Renal cortex interstitium (tissue), 11 donors: ENCODE results near the gene NOD1. TPM values are rescaled to one million over a fixed set of nuclear protein-coding genes. Genes with fewer than 3 reads are reported as not detected.
"Not testable (repeated sequence)": the region's sequence is repeated elsewhere in the genome, so short reads cannot be mapped to it uniquely, and the experiment has no call there.

Source experiments
- DNase-seq, 11 donors: peaks; one replicate each; pipeline ENCODE4 v3.0.0-alpha.2; 2013; ENCODE audit warnings: low read depth in 9 of 11, low spot score in 4 of 11; ENCODE audit errors: extremely low read depth in 1 of 11
- polyA plus RNA-seq, 3 donors: library from polyadenylated mRNA; unstranded; fragments of 120-200 nt; gene quantifications; one replicate each; pipeline ENCODE4 v1.2.1, GENCODE V29; 2013; ENCODE audit not compliant: insufficient read length in 3 of 3

NOD1 gene
- polyA plus RNA-seq, 3 donors, result 7.6 to 11.0 (median 9.6) TPM

DNA sequence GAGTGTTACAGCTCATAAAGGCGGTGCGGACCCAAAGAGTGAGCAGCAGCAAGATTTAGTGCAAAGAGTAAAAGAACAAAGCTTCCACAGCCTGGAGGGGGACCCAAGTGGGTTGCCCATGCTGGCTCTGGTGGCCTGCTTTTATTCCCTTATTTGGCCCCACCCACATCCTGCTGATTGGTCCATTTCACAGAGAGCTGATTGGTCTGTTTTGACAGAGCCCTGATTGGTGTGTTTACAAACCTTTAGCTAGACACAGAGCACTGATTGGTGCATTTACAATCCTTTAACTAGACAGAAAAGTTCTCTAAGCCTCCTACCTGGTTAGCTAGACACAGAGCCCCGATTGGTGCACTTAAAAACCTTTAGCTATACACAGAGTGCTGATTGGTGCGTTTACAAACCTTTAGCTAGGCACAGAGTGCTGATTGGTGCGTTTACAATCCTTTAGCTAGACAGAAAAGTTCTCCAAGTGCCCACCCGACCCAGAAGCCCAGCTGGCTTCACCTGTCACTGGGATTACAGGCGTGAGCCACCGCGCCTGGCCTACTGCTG, 28.8 kb upstream of the NOD1 start:
- DNase-seq, result not testable (repeated sequence)

DNA sequence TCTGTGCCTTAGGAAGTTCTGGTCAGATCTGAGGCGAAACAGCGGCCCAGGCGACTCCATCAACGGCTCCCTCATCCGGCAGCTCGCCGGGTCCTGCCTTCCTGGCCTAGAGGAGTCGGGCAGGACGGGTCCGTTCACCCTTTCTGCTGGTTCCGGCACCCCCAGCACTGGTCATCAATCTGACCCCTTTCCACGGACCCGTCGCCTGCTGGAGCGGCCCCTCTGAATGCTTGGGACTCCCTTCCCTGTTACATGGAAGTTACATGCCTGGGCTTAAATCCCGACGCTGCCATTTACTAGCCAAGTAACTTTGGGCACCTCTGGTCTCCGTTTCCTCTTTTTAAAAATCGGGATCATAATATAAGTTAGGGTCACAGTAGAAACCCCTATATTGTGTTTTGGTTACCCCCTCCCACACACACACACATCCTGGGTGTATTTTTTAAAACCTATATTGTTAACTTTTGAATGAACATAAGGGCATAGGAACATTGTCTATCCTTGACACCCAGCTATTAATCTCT, 26.7 kb upstream of the NOD1 start:
- no peak for DNase-seq

DNA sequence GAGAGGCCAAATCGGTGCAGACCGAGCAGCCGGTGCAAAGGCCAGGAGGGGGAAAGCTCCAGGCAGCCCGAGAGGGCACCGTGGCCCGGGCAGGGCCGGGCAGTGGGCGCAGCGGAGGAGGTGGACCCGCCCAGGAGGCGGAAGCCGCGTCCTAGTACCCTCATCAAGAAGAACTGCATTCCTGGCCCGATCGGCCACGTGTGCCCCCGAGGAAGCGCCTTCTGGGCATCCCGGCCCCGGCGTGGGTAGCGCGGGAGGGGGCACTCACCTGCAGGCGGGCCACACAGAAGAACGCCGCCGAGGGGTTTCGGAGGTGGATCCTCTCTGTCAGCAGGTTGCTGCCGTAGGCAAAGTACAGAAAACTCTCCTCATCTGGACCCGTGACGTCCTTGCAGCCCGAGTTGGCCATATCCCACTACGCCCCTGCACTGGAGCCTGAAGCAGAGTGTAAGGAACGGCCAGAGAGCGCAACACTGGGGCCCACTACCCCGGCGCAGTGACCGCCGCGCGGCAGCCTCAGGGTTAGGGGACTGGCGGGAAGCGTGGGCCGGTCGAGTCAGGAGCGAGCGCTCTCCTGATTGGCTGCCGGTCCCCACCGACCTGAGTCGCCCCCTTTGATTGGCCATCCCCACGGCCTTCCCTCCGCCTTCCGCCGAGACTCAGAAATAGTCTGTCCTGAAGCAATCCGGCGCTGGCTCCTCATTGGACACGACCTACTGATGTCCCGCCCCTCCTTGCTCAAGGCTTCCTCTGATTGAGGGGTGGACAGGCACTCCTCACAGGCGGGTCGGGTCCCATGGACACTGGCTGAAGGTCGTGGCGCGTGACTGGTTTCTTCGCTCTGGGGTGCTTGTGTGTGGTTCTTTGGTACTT, 26.0 kb upstream of the NOD1 start, which contains the start of gene GGCT:
TSS of gene GGCT (minus strand) at position 529 of the 873 bp plus-strand sequence. CDS start at position 409, 120 bp downstream.
- peak; percentile 89 to 98 (median 97) for DNase-seq

DNA sequence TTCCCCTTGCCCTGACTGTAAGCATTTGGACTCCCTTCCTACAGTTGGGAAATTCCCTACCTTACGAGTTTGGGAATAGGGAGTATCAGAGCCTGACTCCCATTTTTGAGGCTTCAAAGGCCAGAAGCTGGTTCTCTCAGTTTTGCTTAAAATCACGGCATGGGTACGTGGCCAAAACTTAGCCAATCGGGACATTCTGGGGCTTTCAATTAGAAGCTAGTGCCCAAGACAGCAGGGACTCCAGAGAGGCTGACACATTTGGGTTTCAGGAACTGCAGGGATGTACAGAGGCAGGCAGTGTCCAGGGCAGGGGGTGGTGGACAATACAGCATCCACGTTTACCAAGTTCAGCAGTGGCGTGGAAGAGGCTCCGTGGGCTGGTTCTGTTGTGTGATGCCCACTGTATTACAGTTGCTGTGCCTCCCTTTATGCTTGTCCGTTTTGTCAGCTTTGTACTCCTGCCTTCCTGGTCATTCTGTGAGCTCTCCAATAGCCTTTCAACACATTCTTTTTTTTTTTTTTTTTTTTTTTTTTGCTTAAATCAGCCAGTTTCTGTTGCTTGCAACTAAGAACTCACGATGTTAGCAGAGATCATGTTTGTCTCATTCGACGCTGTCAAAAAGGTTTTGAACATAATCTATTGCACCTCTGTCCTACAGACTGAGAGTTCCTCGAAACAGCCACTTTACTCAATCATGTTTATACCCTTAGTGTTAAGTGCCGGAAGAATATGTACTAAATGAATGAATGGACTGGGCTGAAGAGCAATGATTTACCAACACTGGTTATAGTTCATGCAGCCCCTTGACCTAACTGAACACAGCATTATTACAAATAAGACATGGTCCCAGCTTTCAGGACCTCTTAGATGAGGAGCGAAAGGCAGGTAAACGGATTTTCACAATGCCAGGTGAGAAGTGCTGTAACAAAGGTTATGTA, 25.0 kb upstream of the NOD1 start:
- no peak for DNase-seq

DNA sequence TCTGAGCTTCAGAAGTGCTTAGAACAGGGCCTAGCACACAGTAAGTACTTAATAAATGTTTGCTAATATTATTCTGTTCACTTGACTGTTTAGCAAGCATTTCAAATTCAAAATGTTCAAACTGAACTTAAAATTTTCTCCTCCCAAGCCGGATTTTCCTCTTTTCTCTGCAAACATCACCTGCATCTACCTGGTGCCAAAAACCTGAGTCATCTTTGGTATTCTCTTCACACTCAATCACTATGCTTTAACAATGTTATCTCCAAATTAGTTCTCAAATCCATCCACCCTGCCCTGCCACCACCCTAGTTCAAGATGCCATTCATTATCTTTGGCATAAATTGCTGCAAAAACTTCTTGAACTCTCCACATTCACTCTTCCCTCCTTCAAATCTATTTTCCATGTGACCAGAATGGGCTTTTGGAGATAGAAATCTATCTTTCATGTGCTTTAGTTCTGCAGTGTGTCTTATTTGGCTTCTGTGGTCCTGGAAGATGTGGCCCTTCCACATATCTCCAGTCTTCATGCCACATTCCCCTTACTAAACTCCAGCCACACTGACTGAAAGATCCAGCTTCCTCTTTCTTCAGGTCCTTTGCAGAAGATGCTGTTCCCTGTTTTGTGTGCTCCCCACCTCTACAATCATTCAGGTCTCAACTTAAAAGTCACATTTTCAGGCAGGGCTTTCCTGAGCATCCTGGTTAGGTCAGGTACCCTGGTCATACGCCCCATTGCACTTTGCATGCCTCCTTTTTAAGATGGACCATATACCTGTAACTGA, 24.1 kb upstream of the NOD1 start:
- no peak for DNase-seq

DNA sequence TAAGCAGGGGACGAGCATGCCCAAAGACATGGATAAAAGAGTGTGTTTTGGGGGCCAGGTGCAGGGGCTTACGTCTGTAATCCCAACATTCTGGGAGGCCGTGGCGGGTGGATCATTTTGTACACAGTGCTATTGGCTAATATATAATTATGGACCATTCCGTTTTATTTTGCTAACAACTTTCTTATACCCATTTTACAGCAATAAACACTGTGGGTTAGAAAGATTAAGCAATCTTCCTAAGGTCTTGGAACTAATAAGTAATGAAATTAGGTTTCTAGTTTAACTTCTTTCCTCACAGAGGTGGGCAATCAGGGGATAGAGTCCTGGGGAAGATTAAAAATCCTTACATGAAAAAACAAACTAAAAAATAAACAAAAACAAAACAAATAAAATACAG, 22.7 kb upstream of the NOD1 start:
- DNase-seq, result no peak

DNA sequence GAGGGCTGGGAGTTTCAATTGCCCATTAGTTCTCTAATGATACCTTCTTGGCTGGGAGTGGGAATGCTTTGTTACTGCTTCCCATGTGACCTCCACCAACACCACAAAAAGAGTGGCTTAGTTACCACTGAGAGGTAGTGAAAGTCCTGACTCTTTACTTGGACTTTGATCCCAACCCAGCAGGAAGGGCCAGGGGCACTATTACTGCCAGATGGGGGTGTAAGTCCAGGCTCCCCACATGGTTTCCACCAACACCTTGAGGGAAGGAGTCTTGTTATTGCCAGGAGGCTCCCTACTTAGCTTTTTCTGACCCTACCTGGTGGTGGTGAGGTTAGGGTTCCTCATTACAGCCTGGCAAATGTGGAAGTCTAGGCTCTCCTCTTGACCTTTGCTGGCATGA, 14.6 kb upstream of the NOD1 start:
- DNase-seq, result no peak

DNA sequence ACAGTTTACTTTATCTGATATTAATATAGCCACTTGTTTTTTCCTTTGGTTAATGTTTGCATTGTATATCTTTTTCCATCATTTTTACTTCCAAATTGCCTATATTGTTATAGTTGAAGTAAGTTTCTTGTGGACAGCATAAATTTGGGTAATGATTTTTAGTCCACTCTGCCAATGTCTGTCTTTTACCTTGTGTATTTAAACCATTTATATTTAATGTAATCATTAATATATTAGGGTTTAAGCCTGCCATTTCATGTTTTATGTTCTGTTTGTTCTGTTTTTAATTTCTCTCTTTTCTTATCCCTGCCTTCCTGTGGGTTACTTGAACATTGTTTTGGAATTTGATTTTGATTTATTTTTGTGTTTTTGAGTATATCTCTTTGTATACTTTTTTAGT, 12.8 kb upstream of the NOD1 start:
- DNase-seq, result no peak

DNA sequence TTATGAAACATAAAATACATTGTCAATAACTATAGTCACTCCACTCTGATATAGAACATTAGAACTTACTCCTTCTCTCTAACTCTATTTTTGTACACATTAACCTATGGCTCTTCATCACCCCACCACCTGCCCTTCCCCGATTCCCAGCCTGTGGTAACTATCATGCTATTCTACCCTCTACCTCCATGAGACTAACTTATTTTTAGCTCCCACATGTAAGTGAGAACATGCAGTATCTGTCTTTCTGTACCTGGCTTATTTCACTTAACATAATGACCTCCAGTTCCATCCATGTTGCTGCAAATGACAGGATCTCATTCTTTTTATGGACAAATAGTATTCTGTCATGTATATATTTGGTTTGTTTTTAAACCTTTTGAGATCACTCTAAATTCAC, 8.8 kb upstream of the NOD1 start:
- DNase-seq, result no peak

DNA sequence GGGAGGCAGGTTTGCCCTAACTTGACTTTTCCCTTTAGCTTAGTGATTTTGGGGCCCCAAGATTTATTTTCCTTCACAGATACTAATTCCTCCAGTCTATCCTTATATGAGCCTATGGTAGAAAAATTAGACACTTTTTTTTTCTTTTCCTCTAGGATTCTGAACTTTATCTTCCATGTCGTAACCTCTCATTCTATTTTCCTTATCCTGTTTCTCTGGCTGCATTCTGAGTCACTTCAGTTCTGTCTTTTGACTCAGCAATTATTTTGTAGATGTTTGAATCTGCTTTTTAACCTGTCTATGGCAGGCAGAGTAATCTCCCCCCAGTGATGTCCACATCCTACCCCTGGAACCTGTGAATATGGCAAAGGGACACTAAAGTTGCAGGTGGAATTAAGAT, 7.1 kb upstream of the NOD1 start:
- DNase-seq, result no peak

DNA sequence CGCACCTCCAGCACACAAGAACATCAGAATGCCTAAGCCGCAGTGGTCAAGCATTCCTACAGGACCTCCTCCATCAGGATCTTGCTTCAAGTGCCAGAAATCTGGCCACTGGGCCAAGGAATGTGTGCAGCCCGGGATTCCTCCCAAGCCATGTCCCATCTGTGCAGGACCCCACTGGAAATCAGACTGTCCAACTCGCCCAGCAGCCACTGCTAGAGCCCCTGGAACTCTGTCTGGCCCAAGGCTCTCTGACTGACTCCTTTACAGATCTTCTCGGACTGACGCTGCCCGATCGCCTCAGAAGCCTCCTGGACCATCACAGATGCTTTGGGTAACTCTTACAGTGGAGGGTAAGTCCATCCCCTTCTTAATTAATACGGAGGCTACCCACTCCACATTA, 2.8 kb upstream of the NOD1 start:
- not testable (repeated sequence) for DNase-seq

DNA sequence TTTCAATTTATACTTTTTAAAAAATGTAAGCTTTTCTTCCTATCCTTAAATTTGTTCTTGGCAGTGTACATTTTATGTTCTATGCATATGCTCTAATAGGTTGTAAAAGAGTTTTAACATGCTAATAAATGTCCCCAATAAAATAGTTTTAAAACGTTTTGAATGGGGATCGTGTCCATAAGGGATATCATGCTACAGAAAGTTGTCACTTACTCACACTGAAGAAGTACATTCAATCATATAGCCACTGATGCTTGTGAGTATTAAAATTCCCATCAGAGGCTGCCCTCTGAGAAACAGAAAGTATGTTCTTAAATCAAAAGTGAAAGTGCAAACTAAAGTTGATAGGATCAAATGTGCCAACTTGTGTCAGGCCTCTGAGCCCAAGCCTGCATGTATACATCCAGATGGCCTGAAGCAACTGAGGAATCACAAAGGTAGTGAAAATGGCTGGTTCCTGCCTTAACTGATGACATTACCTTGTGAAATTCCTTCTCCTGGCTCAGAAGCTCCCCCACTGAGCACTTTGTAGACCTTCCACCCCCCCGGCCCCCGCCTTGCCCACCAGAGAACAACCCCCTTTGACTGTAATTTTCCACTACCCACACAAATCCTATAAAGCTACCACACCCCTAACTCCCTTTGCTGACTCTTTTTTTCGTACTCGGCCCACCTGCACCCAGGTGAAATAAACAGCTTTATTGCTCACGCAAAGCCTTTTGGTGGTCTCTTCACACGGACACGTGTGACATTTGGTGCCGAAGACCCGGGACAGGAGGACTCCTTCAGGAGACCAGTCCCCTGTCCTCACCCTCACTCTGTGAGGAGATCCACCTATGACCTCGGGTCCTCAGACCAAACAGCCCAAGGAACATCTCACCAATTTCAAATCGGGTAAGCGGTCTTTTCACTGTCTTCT, 877 bp upstream of the NOD1 start:
- DNase-seq, result no peak

DNA sequence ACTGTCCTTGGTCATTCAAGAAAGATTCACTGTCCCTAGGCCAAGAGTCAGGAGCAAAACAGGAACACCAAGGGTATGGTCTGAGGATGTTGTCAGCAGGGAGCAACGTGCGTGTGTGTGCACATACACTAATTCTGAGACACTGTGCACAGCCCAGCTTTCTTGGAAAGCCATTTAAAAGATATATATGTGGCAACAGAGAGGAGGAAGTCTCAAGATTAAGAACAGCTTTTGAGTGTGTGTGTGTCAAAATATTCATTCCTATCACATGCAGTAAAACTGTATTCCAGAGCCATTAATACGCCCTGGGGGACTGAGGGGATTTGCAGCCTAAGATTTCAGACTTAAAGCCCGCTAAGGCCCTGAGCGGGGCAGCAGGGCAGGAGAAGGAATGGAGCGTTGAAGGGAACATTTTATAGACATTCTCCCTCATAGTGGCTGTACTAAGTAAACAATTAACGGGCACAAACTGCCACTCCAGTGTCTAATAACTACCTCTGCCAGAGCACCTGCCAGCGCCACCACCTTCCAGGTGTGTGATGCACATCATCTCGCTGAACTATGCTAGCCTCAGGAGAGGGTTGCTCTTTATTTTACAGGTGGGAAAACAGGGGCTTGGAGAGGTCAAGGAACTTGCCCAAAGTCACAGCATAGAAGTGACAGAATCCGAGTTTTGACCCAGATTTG, 2.0 kb downstream of the NOD1 start:
- no peak for DNase-seq

DNA sequence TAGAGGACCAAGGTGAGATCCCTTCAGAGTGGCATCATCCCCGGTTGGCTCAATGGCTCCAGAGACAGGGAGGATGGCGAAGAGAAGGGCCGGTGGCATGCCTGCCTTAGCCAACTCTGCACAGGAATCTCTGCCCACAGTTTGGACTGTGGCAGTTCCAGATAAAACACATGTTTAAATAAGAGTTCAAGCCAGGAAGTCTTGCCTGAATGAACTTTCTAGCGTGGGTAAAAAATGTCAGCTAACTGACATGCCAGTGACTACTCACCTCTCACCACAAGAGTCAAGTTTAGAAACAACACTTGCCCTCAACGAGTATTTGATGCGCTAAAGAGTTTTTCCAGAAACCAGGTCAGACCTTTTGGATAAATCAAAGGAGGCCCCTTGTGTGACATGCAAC, 3.0 kb downstream of the NOD1 start:
- no peak for DNase-seq

DNA sequence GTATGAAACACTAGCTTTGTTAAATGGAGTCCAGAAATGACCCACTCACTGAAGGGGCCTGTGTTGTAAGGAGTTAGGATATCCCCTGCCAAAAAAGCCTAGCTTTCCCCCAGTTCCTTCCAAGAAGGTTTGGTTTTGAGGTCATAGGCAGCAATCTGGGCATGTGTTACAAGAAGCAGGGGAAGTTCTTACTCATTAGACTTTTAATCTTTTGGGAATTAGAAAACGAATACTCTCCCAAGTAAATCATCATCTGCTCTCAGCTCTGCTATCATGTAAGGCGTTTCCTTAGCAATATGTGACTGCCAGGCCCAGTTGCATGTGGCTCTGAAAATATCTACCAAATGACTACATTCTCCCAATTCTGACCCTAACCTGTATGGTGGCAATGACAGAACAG, 3.7 kb downstream of the NOD1 start:
- DNase-seq, result no peak

DNA sequence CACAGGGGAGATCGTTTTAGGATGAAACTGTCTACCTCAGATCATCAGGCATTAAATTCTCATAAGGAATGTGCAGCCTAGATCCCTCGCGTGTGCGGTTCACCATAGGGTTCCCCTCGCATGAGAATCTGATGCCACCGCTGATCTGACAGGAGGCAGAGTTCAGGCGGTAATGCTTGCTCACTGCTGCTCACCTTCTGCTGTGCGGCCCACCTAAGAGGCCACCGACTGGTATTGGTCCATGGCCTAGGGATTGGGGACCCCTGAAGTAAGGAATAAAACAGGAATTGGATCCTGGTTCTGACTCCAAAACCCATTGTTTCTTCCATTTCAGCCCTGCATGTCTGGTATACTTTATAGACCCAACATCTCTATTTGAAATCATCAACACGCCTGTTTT, 4.1 kb downstream of the NOD1 start:
- DNase-seq, result no peak

DNA sequence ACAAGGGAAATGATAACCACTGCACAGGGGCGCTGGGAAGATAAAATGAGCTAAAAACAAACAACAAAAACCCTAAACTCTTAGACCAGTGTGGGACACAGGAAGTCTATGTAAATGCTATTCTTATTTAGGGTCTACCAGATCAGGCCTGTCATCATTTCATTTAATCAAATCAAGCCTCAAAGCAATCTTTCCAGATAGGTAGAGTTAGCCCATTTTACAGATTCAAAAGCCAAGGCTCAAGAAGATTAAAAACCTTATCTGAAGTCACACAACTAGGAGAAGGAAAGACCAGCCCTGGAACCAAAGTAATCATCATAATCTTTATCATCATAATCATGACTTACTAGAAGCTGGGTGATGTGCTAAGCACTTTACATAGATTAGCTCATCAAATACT, 4.7 kb downstream of the NOD1 start:
- no peak for DNase-seq
